Kidney capillary endothelial cell (primary cell): ENCODE data around the gene TRIM7.
"Not testable (repeated sequence)": the region's sequence is repeated elsewhere in the genome, so short reads cannot be mapped to it uniquely, and the experiment has no call there.

Experiments
- DNase-seq: peaks from one replicate; pipeline ENCODE4 v3.0.0-alpha.2; 2018; ENCODE audit warnings: low spot score

TRIM7 gene

DNA sequence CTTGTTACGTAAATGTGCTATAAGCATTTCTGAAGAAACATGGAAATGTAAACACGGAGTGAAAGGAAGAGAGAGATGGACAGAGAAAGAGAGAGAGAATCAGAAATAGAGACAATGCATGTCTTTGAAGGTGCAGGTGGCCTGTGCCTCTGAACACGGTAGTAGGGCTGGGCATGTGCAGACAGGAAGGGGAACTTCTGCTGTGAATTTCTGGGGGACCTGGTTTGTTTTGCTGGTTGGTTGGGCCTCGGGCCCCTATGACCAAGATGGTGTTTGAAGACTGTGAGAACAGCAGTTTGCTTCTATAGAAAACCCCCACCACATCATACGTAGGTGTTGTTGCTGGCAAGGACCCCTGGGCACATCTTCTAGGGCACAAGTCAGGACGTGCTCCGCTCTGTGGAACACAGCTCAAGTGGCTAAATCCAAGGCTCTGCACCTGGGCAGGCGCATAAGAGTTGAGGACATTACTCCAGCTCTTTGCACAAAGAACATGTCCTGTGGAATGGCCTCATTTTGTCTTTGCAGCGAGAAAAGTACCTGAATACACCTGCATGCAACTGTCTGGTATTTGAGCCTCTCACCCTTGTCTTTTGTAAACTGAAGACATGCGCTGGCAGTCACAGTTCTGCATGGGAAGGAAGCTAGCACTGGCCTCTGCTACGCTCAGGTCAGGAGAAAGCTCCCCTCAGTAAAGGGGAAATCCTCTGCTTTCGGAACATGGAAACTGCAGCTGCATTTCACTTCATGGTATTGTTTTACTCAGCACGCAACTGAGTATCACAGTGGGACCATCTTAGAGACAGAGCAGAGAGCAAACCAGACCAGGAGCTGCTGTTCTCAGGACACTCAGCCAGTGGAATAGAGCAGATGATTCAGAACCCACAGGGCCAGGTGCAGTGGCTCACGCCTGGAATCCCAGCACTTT is 54.9 kb downstream of the TRIM7 start:
- DNase-seq = no peak

DNA sequence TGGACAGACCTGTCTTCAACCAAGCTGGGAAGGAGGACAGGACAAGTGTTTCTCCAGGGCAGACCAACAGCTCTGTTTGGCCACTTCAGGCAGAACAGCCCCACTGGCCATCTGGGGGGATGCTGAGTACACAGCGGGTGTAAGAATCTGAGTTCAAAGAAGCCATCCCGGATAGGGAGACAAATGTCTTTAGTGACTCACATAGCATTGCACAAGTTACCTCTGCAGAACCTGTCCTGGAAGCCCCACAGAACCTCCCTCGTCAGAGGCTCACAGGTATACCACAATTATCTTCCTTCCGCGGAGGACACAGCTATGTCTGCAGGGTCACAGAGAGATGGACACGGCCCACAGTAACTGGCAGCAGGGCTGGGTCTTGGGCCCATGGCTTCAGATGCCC is 55.6 kb downstream of the TRIM7 start:
- DNase-seq = no peak

DNA sequence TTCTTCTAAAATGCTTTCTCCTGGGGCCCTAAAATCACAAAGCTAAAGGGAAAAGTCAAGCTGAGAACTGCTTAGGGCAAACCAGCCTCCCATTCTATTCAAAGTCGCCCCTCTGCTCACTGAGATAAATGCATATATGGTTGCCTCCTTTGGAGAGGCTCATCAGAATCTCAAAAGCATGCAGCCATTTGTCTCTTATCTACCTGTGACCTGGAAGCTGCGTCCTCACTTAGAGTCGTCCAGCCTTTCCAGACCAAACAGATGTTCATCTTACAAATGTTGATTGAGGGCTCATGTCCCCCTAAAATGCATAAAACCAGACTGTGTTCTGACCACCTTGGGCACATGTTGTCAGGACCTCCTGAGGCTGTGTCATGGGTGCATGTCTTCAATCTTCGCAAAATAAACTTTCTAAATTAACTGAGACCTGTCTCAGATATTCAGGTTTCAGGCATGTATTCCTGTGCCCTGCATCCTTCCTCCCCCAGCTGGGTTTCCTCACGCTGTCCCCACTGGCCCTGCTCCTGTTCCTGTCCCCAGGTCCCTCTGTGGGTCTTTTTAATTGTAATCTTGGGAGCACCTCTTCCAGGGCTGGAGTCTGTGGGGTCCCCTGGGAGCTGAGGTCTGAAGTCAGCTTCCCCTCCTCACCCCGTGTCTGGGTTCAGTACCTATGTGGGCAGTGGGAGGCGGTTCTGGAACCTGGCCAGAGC is 57.9 kb downstream of the TRIM7 start, which contains the start of gene OR2V2:
Gene OR2V2 (plus strand): TSS at position 660 of the 710 bp plus-strand sequence. CDS start 7,357 bp downstream, outside the sequence.
- not testable (repeated sequence) for DNase-seq

DNA sequence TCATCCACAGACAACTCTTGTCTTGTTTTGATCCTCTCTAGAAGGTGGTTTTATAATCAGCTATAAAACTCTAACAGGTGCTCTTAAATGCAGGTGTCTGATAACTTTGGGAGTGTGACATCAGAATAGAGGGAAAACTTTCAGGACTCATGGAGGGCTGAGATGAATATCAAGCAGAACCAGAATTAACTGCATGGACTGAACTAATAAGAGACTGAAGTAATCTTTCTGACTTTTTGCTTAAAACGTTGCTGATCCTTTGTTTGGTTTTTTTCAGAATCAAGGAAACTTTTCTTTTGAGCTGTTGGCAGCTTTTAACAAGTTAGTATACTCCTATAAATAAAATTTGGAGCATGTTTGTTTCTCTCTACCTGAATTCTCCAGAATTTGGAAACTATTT is 59.9 kb downstream of the TRIM7 start:
- DNase-seq = no peak
